ENCODE measurements around the gene HOXD4.

DNA sequence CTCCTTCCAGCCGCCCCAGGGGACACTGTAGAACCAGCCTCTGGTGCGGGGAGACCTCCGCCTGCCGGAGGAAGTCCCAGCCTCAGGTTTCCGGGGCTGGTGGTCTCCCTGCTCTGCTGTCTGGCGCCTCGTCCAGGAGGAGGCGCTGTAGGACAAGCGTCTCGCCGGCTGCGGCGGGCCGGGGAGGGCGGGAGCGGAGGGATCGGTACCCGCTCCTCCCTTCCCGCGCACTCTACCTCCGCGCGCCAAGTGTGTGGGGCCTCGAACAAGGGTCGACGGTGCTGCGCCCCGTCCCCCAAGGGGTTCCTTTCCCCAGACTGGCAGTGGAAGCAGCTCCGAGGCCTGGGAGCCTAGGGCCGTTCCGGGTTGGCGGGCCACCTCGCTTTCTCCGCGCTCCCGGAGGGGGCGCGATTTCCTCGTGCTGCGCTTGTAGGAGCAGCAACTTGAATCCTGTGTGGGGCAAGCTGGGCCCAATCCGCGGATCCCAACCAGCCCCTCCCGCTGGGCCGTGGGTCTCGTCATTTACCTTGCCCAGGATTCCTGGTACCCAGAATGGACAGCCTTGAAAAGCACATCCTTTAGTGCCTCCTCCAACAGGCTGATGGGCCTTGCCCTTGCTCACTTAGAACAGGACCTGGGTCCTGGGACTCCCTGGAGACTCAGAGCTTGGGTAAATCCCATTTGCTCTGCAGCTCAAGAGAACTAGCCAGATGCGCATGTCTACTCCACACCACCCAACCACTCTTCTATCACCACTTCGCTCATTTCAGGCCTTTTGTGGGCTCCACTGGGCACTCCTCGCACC lies 10.6 kb upstream of the HOXD4 start:
- TF ChIP-seq POLR2A (IDR thresholded peaks at IDR 0.05): no peak
- TF ChIP-seq, protein P1, sequence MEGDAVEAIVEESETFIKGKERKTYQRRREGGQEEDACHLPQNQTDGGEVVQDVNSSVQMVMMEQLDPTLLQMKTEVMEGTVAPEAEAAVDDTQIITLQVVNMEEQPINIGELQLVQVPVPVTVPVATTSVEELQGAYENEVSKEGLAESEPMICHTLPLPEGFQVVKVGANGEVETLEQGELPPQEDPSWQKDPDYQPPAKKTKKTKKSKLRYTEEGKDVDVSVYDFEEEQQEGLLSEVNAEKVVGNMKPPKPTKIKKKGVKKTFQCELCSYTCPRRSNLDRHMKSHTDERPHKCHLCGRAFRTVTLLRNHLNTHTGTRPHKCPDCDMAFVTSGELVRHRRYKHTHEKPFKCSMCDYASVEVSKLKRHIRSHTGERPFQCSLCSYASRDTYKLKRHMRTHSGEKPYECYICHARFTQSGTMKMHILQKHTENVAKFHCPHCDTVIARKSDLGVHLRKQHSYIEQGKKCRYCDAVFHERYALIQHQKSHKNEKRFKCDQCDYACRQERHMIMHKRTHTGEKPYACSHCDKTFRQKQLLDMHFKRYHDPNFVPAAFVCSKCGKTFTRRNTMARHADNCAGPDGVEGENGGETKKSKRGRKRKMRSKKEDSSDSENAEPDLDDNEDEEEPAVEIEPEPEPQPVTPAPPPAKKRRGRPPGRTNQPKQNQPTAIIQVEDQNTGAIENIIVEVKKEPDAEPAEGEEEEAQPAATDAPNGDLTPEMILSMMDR (IDR thresholded peaks at IDR 0.05): peak; percentile 9 to 96 (median 88)

Data from Peyer's patch (tissue), 4 donors.